HepG2 (cell line): ENCODE data around the gene BFSP1. TPM values are rescaled to one million over a fixed set of nuclear protein-coding genes. Genes with fewer than 3 reads are reported as not detected.

Source experiments
- ASH2L ChIP-seq: fragments of 300-600, 200-600 bp; sonication (generic); IDR thresholded peaks from 2 replicates; pipeline ENCODE4 v1.7.0; 2017; ENCODE audit warnings: low read depth, mild to moderate bottlenecking, moderate library complexity, mixed read lengths, low read length; ENCODE audit not compliant: insufficient read length
- BCL3 ChIP-seq: sonication (generic); formaldehyde crosslinking; IDR thresholded peaks from 2 replicates; pipeline ENCODE4 v1.5.1; 2020; ENCODE audit warnings: mild to moderate bottlenecking, missing genetic modification reagents, moderate library complexity
- DNMT1 ChIP-seq: sonication (generic); formaldehyde crosslinking; IDR thresholded peaks from 2 replicates; pipeline ENCODE4 v1.5.1; 2020; ENCODE audit warnings: mild to moderate bottlenecking, missing genetic modification reagents
- ETV5 ChIP-seq: IDR thresholded peaks from 2 replicates; pipeline ENCODE4 v1.6.1; 2018; ENCODE audit warnings: missing biosample characterization, missing genetic modification reagents, inconsistent platforms, borderline replicate concordance
- GABPB1 ChIP-seq: IDR thresholded peaks from 2 replicates; pipeline ENCODE4 v1.6.1; 2016; ENCODE audit warnings: mild to moderate bottlenecking, missing genetic modification reagents, moderate library complexity, missing compliant biosample characterization
- HOXA7 ChIP-seq: sonication (generic); formaldehyde crosslinking; IDR thresholded peaks from 2 replicates; pipeline ENCODE4 v1.8.1; 2022; ENCODE audit warnings: mild to moderate bottlenecking, missing genetic modification reagents, moderate library complexity
- IKZF1 ChIP-seq: fragments of 450-650 bp; IDR thresholded peaks from 2 replicates; pipeline ENCODE4 v1.7.1; 2016
- MXI1 ChIP-seq: IDR thresholded peaks from 3 replicates; pipeline ENCODE4 v1.6.1; 2012; ENCODE audit warnings: low read depth, low read length, inconsistent platforms, borderline replicate concordance
- NCOA2 ChIP-seq: sonication (generic); formaldehyde crosslinking; IDR thresholded peaks from 2 replicates; pipeline ENCODE4 v1.8.0; 2022; ENCODE audit warnings: inconsistent platforms
- TOE1 ChIP-seq: sonication (generic); formaldehyde crosslinking; IDR thresholded peaks from 2 replicates; pipeline ENCODE4 v1.4.0; 2020; ENCODE audit warnings: mild to moderate bottlenecking, missing genetic modification reagents
- TSC22D2 ChIP-seq: sonication (generic); formaldehyde crosslinking; IDR thresholded peaks from 2 replicates; pipeline ENCODE4 v1.5.1; 2020; ENCODE audit warnings: missing genetic modification reagents, mild to moderate bottlenecking, borderline replicate concordance
- ZBTB37 ChIP-seq: sonication (generic); formaldehyde crosslinking; IDR thresholded peaks from 2 replicates; pipeline ENCODE4 v1.4.0; 2020; ENCODE audit warnings: mild to moderate bottlenecking, missing genetic modification reagents
- ZNF142 ChIP-seq: sonication (generic); formaldehyde crosslinking; IDR thresholded peaks from 2 replicates; pipeline ENCODE4 v1.4.0; 2020; ENCODE audit warnings: missing genetic modification reagents
- ZNF619 ChIP-seq: sonication (generic); formaldehyde crosslinking; IDR thresholded peaks from 2 replicates; pipeline ENCODE4 v1.4.0; 2020; ENCODE audit warnings: mild to moderate bottlenecking, missing genetic modification reagents
- ZNF770 ChIP-seq: sonication (generic); formaldehyde crosslinking; IDR thresholded peaks from 2 replicates; pipeline ENCODE4 v1.5.0; 2020; ENCODE audit warnings: mild to moderate bottlenecking, missing genetic modification reagents
- ZSCAN25 ChIP-seq: sonication (generic); formaldehyde crosslinking; IDR thresholded peaks from 2 replicates; pipeline ENCODE4 v1.8.0; 2022; ENCODE audit warnings: mild to moderate bottlenecking, missing genetic modification reagents
- polyA plus RNA-seq, 8 experiments: library from polyadenylated mRNA; depleted of rRNA in 3 of 8; stranded (reverse) in 7 of 8; unstranded in 1 of 8; fragments of >200 nt; fragmentation: Illumina TruSeq in 4 of 8; extraction: Trizol in 4 of 8; gene quantifications; 2 replicates each; pipeline versions ENCODE4 v1.2.1 to v1.2.3, GENCODE V29; 2011 to 2016; ENCODE audit warnings: low read depth in 4 of 8, missing spikeins in 1 of 8, mixed read lengths in 1 of 8; ENCODE audit not compliant: insufficient read depth in 1 of 8
- total RNA-seq, 5 experiments: library from RNA; depleted of rRNA; stranded (reverse); fragments of >200 nt; fragmentation: Illumina TruSeq; extraction: Trizol; gene quantifications; 2 replicates each; pipeline ENCODE4 v1.2.3, GENCODE V29; 2016; ENCODE audit warnings: low read depth in 1 of 5

BFSP1 gene
- total and polyA plus RNA-seq, 2 of the 13 experiments (the other 11 are each of a cell fraction or from before 2014, with no cell fraction given): 0.22 to 0.26 TPM

- TF ChIP-seq HOXA7 (0 out of 2 replicates have a peak, but pooled peaks have one; percentile 63), IKZF1 (no peak), ASH2L (peak; percentile 43), ZSCAN25 (CRISPR knock-in tag) (peak; percentile 94), DNMT1 (CRISPR knock-in tag) (peak; percentile 26; the same call in 1 of the 2 replicates), BCL3 (peak; percentile 93), MXI1 (no peak), TOE1 (CRISPR knock-in tag) (no peak; the same call in 1 of the 2 replicates), ETV5 (CRISPR knock-in tag) (peak; percentile 37; the same call in 1 of the 2 replicates), NCOA2 (CRISPR knock-in tag) (0 out of 2 replicates have a peak, but pooled peaks have one; percentile 9), ZBTB37 (no peak), ZNF142 (CRISPR knock-in tag) (peak; percentile 78; the same call in 1 of the 2 replicates), TSC22D2 (CRISPR knock-in tag) (peak; percentile 93; the same call in 1 of the 2 replicates), ZNF770 (peak; percentile 32; the same call in 1 of the 2 replicates), ZNF619 (CRISPR knock-in tag) (0 out of 2 replicates have a peak, but pooled peaks have one; percentile 73), GABPB1 (CRISPR knock-in tag) (peak; percentile 56; the same call in 1 of the 2 replicates)
Measured at GRCh38 chr20:17530716-17531664, at the start of gene BFSP1 (continued).
